GM12878 (cell line): Measurements from ENCODE around the gene MAS1L. TPM values are rescaled to one million over a fixed set of nuclear protein-coding genes. Genes with fewer than 3 reads are reported as not detected.

Experiments
- JUND ChIP-seq: IDR thresholded peaks from 2 replicates; pipeline ENCODE4 v1.6.1; 2012; ENCODE audit warnings: low read depth, mild to moderate bottlenecking, low read length, improper control_type of control experiment, moderate library complexity
- POLR2AphosphoS2 ChIP-seq: IDR thresholded peaks from 2 replicates; pipeline ENCODE4 v1.6.1; 2011; ENCODE audit warnings: low read depth, mild to moderate bottlenecking, low read length, improper control_type of control experiment, moderate library complexity
- polyA plus RNA-seq, 11 experiments: library from polyadenylated mRNA; depleted of rRNA in 4 of 11; unstranded in 6 of 11; stranded (reverse) in 5 of 11; fragments of >200 nt; fragmentation: Nextera tagmentation in 4 of 11; fragmentation: Illumina TruSeq in 1 of 11; extraction: Ambion mirVana in 4 of 11; extraction: Trizol in 1 of 11; gene quantifications; 1 replicate in 1 of 11; 2 replicates in 10 of 11; pipeline versions ENCODE4 v1.2.1 to v1.2.3, GENCODE V29; 2011 to 2016; ENCODE audit warnings: inconsistent platforms in 2 of 11, missing spikeins in 2 of 11, low read depth in 1 of 11
- total RNA-seq, 4 experiments: library from RNA; depleted of rRNA in 3 of 4; stranded (reverse); fragments of >200 nt in 3 of 4; fragmentation: Illumina TruSeq in 1 of 4; extraction: Trizol in 1 of 4; gene quantifications; 2 replicates each; pipeline versions ENCODE4 v1.2.1 to v1.2.3, GENCODE V29; 2013 to 2021
- TF ChIP-seq, protein P1 (sequence below): fragments of 450-650 bp; IDR thresholded peaks from 2 replicates; pipeline ENCODE4 v1.6.1; 2016; ENCODE audit warnings: mild to moderate bottlenecking, moderate library complexity, borderline replicate concordance
- TF ChIP-seq, protein P2 (sequence below): fragments of 450-650 bp; IDR thresholded peaks from 2 replicates; pipeline ENCODE4 v1.6.1; 2017; ENCODE audit warnings: mild to moderate bottlenecking, moderate library complexity

Gene MAS1L
- total and polyA plus RNA-seq, 10 of the 15 experiments (the other 5 are each of a cell fraction or from before 2014, with no cell fraction given), result not detected

DNA sequence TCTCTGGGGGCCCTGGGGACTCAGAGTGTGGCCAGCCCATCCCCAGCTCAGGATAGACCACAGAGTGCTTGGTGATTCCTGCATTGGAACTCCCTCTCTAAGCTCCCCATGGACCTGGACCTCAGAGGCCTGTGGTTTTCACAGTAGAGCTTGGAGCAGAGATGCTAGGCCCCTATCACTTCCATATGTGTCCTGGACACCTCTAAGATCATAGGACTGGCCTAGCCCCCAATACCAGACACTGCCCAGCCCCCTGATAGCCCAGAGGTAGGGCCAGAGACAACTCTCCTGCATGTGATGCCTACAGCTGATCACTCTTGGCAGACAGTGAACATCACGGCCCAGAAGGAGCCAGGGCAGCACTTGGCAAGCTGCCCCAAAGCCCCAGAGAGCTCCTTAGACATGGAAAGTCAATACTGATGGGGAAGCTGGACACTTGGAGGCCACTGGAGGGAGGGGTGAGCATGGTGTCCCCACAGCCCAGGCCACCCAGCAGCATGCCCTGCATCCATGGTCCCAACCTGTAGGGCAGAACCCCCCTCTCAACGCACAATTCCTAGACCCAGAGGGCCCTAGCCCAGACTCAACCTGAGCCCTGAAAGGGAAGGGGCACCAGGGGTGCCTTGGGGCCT lies 44.7 kb upstream of the MAS1L start (continued):
- TF ChIP-seq, protein P1, sequence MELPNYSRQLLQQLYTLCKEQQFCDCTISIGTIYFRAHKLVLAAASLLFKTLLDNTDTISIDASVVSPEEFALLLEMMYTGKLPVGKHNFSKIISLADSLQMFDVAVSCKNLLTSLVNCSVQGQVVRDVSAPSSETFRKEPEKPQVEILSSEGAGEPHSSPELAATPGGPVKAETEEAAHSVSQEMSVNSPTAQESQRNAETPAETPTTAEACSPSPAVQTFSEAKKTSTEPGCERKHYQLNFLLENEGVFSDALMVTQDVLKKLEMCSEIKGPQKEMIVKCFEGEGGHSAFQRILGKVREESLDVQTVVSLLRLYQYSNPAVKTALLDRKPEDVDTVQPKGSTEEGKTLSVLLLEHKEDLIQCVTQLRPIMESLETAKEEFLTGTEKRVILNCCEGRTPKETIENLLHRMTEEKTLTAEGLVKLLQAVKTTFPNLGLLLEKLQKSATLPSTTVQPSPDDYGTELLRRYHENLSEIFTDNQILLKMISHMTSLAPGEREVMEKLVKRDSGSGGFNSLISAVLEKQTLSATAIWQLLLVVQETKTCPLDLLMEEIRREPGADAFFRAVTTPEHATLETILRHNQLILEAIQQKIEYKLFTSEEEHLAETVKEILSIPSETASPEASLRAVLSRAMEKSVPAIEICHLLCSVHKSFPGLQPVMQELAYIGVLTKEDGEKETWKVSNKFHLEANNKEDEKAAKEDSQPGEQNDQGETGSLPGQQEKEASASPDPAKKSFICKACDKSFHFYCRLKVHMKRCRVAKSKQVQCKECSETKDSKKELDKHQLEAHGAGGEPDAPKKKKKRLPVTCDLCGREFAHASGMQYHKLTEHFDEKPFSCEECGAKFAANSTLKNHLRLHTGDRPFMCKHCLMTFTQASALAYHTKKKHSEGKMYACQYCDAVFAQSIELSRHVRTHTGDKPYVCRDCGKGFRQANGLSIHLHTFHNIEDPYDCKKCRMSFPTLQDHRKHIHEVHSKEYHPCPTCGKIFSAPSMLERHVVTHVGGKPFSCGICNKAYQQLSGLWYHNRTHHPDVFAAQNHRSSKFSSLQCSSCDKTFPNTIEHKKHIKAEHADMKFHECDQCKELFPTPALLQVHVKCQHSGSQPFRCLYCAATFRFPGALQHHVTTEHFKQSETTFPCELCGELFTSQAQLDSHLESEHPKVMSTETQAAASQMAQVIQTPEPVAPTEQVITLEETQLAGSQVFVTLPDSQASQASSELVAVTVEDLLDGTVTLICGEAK, result no peak
- TF ChIP-seq JUND (no peak), POLR2AphosphoS2 (no peak)
- TF ChIP-seq, protein P2, sequence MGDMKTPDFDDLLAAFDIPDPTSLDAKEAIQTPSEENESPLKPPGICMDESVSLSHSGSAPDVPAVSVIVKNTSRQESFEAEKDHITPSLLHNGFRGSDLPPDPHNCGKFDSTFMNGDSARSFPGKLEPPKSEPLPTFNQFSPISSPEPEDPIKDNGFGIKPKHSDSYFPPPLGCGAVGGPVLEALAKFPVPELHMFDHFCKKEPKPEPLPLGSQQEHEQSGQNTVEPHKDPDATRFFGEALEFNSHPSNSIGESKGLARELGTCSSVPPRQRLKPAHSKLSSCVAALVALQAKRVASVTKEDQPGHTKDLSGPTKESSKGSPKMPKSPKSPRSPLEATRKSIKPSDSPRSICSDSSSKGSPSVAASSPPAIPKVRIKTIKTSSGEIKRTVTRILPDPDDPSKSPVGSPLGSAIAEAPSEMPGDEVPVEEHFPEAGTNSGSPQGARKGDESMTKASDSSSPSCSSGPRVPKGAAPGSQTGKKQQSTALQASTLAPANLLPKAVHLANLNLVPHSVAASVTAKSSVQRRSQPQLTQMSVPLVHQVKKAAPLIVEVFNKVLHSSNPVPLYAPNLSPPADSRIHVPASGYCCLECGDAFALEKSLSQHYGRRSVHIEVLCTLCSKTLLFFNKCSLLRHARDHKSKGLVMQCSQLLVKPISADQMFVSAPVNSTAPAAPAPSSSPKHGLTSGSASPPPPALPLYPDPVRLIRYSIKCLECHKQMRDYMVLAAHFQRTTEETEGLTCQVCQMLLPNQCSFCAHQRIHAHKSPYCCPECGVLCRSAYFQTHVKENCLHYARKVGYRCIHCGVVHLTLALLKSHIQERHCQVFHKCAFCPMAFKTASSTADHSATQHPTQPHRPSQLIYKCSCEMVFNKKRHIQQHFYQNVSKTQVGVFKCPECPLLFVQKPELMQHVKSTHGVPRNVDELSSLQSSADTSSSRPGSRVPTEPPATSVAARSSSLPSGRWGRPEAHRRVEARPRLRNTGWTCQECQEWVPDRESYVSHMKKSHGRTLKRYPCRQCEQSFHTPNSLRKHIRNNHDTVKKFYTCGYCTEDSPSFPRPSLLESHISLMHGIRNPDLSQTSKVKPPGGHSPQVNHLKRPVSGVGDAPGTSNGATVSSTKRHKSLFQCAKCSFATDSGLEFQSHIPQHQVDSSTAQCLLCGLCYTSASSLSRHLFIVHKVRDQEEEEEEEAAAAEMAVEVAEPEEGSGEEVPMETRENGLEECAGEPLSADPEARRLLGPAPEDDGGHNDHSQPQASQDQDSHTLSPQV, result no peak
